Neural cell (in vitro differentiated cells): ENCODE measurements around the gene GRPR.
"Not testable (repeated sequence)": the region's sequence is repeated elsewhere in the genome, so short reads cannot be mapped to it uniquely, and the experiment has no call there.

Experiments used
- EP300 ChIP-seq: fragments of 450-650 bp; conservative IDR thresholded peaks from 2 replicates; pipeline ENCODE4 v1.6.1; 2014; ENCODE audit warnings: antibody characterized with exemption, mild to moderate bottlenecking, moderate library complexity; ENCODE audit not compliant: poor library complexity, severe bottlenecking
- EZH2 ChIP-seq: fragments of 200-600, 300-800 bp; shearing (Covaris generic), sonication (generic); IDR thresholded peaks from 2 replicates; pipeline ENCODE4 v1.6.1; 2014; ENCODE audit warnings: antibody characterized with exemption, low read length, borderline replicate concordance, mild to moderate bottlenecking; ENCODE audit not compliant: insufficient read depth, poor library complexity, severe bottlenecking
- MXI1 ChIP-seq: fragments of 450-650 bp; conservative IDR thresholded peaks from 2 replicates; pipeline ENCODE4 v1.6.1; 2014; ENCODE audit warnings: antibody characterized with exemption, mild to moderate bottlenecking; ENCODE audit not compliant: poor library complexity, severe bottlenecking
- POLR2AphosphoS5 ChIP-seq: IDR thresholded peaks from 2 replicates; pipeline ENCODE4 v1.6.1; 2012
- RAD21 ChIP-seq: fragments of 450-650 bp; conservative IDR thresholded peaks from 2 replicates; pipeline ENCODE4 v1.6.1; 2014; ENCODE audit warnings: antibody characterized with exemption, mild to moderate bottlenecking, moderate library complexity
- TAF1 ChIP-seq: IDR thresholded peaks from 2 replicates; pipeline ENCODE4 v1.6.1; 2012; ENCODE audit warnings: low read depth
- TF ChIP-seq, protein P1 (sequence below): fragments of 450-650 bp; IDR thresholded peaks from 2 replicates; pipeline ENCODE4 v1.5.1; 2014; ENCODE audit warnings: antibody characterized with exemption, mild to moderate bottlenecking, moderate library complexity; ENCODE audit not compliant: poor library complexity, severe bottlenecking
- TF ChIP-seq, protein P2 (sequence below): IDR thresholded peaks from 2 replicates; pipeline ENCODE4 v1.6.1; 2012; ENCODE audit warnings: borderline replicate concordance

DNA sequence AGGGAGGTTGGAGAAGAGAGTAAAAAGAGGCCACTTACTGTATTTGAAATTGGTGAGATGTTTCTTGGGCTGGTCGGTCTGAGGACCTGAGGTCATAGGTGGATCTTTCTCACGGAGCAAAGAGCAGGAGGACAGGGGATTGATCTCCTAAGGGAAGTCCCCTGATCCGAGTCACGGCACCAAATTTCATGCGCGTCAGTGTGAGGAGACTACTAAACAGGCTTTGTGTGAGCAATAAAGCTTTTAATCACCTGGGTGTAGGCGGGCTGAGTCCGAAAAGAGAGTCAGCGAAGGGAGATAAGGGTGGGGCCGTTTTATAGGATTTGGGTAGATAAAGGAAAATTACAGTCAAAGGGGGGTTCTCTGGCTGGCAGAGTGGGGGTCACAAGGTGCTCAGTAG is 60.5 kb downstream of the GRPR start:
- TF ChIP-seq, protein P1, sequence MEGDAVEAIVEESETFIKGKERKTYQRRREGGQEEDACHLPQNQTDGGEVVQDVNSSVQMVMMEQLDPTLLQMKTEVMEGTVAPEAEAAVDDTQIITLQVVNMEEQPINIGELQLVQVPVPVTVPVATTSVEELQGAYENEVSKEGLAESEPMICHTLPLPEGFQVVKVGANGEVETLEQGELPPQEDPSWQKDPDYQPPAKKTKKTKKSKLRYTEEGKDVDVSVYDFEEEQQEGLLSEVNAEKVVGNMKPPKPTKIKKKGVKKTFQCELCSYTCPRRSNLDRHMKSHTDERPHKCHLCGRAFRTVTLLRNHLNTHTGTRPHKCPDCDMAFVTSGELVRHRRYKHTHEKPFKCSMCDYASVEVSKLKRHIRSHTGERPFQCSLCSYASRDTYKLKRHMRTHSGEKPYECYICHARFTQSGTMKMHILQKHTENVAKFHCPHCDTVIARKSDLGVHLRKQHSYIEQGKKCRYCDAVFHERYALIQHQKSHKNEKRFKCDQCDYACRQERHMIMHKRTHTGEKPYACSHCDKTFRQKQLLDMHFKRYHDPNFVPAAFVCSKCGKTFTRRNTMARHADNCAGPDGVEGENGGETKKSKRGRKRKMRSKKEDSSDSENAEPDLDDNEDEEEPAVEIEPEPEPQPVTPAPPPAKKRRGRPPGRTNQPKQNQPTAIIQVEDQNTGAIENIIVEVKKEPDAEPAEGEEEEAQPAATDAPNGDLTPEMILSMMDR, result not testable (repeated sequence)
- not testable (repeated sequence) for TF ChIP-seq RAD21, POLR2AphosphoS5, MXI1, EP300, EZH2, TAF1
- TF ChIP-seq, protein P2, sequence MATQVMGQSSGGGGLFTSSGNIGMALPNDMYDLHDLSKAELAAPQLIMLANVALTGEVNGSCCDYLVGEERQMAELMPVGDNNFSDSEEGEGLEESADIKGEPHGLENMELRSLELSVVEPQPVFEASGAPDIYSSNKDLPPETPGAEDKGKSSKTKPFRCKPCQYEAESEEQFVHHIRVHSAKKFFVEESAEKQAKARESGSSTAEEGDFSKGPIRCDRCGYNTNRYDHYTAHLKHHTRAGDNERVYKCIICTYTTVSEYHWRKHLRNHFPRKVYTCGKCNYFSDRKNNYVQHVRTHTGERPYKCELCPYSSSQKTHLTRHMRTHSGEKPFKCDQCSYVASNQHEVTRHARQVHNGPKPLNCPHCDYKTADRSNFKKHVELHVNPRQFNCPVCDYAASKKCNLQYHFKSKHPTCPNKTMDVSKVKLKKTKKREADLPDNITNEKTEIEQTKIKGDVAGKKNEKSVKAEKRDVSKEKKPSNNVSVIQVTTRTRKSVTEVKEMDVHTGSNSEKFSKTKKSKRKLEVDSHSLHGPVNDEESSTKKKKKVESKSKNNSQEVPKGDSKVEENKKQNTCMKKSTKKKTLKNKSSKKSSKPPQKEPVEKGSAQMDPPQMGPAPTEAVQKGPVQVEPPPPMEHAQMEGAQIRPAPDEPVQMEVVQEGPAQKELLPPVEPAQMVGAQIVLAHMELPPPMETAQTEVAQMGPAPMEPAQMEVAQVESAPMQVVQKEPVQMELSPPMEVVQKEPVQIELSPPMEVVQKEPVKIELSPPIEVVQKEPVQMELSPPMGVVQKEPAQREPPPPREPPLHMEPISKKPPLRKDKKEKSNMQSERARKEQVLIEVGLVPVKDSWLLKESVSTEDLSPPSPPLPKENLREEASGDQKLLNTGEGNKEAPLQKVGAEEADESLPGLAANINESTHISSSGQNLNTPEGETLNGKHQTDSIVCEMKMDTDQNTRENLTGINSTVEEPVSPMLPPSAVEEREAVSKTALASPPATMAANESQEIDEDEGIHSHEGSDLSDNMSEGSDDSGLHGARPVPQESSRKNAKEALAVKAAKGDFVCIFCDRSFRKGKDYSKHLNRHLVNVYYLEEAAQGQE, result not testable (repeated sequence)
